H1 (cell line): Measurements from ENCODE around the gene CHST9. TPM values are rescaled to one million over a fixed set of nuclear protein-coding genes. Genes with fewer than 3 reads are reported as not detected.

Experiments used
- ATF3 ChIP-seq: IDR thresholded peaks from 2 replicates; pipeline ENCODE4 v1.6.1; 2011; ENCODE audit warnings: low read depth, mild to moderate bottlenecking, low read length; ENCODE audit not compliant: insufficient read depth
- CREB1 ChIP-seq: IDR thresholded peaks from 2 replicates; pipeline ENCODE4 v1.6.1; 2012; ENCODE audit warnings: inconsistent platforms
- CTCF ChIP-seq, 3 experiments: IDR thresholded peaks; 1 replicate in 2 of 3; 2 replicates in 1 of 3; pipeline versions ENCODE4 v1.5.1 to v1.6.1; 2011; ENCODE audit warnings: low read length in 3 of 3, mild to moderate bottlenecking in 3 of 3, inconsistent platforms in 2 of 3, low read depth in 1 of 3, moderate library complexity in 1 of 3; ENCODE audit not compliant: insufficient read depth in 1 of 3; ENCODE audit errors: control extremely low read depth in 1 of 3
- E2F6 ChIP-seq: IDR thresholded peaks from 2 replicates; pipeline ENCODE4 v1.6.1; 2012; ENCODE audit warnings: inconsistent platforms
- KDM5A ChIP-seq: fragments of 200-600 bp; IDR thresholded peaks from 2 replicates; pipeline ENCODE4 v1.7.1; 2012; ENCODE audit warnings: mild to moderate bottlenecking, low read length, inconsistent platforms, mixed read lengths
- polyA plus RNA-seq, 7 experiments: library from polyadenylated mRNA; depleted of rRNA in 3 of 7; stranded (reverse) in 5 of 7; unstranded in 2 of 7; fragments of >200 nt in 5 of 7; fragments of 200-250 nt in 2 of 7; gene quantifications; 1 replicate in 5 of 7; 2 replicates in 1 of 7; 4 replicates in 1 of 7; pipeline versions ENCODE4 v1.2.1 to v1.2.3, GENCODE V29; 2011 to 2013; ENCODE audit warnings: missing spikeins in 2 of 7, mixed read lengths in 2 of 7
- total RNA-seq: library from RNA; stranded (reverse); fragmentation: NEBNext Ultra II Directional; extraction: Animal tissue kit (Norgen Biotek cat#: 25700); gene quantifications from 2 replicates; pipeline ENCODE4 v1.2.1, GENCODE V29; 2021

The CHST9 gene
- total and polyA plus RNA-seq, 2 of the 8 experiments (the other 6 are each of a cell fraction or from before 2014, with no cell fraction given): 3.2 to 24.3 TPM

GRCh38 chr18:27010784-27011183 lies 174.3 kb downstream of the CHST9 start (continued):
- TF ChIP-seq CTCF (IDR thresholded peaks at IDR 0.05; ENCODE audit: control extremely low read depth in 1 of 3, insufficient read depth in 1 of 3, low read depth in 1 of 3, low read length in 3 of 3) (no peak), ATF3 (no peak), E2F6 (no peak), KDM5A (no peak), CREB1 (no peak)
